ENCODE data around the gene HCCS. TPM values are rescaled to one million over a fixed set of nuclear protein-coding genes. Genes with fewer than 3 reads are reported as not detected.

The HCCS gene
- total RNA-seq, 1 experiment from 2014 or later: 32.7 TPM

DNA sequence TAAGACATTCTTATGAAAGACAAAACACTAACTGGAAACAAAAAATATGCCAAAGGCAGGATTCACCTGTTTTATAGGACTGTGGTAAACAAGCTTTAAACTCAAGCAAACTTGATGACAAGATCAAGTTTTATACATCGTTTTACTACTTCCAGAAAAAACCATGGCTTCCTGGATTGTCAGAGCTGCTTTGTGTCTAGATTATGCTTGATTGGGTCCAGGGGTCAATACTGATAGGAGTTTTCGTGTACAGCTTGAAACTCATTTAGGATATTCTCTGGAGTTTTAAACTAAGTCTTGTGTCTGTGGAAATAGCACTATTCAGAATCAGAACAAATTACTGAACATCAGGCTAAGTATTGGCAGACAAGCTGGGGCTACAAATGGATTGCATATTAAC lies 13.0 kb downstream of the HCCS start:
- in situ Hi-C loops (cut with HindIII; ENCODE audit: low pct_unique_long_range_greater_than_20kb, low sequenced_read_pairs) (no loop called here), intact Hi-C loops (cut with micrococcal nuclease; ENCODE audit: unreplicated experiment) (no loop called here)
- DNase-seq (ENCODE audit: low read depth, low spot score): no peak
- CTCF ChIA-PET: no interaction called here
- Histone ChIP-seq H3K36me3 (ENCODE audit: control insufficient read depth, insufficient read depth, low read length) (no peaks in the 10 kb centered on the region; the same call in 1 of the 2 replicates), H3K27ac (ENCODE audit: low read length) (no peak overlapping the region), H3K9me3 (ENCODE audit: control insufficient read depth, insufficient read depth, low read depth, low read length) (no peaks in the 10 kb centered on the region), H3K4me1 (ENCODE audit: control insufficient read depth, insufficient read depth, low read length) (no peaks in the 10 kb centered on the region), H3K27me3 (ENCODE audit: control insufficient read depth, insufficient read depth, low read length) (no peaks in the 10 kb centered on the region), H3K4me3 (ENCODE audit: low read depth in 2 of 2, low read length in 2 of 2) (no peak overlapping the region)
- TF ChIP-seq, protein P1, sequence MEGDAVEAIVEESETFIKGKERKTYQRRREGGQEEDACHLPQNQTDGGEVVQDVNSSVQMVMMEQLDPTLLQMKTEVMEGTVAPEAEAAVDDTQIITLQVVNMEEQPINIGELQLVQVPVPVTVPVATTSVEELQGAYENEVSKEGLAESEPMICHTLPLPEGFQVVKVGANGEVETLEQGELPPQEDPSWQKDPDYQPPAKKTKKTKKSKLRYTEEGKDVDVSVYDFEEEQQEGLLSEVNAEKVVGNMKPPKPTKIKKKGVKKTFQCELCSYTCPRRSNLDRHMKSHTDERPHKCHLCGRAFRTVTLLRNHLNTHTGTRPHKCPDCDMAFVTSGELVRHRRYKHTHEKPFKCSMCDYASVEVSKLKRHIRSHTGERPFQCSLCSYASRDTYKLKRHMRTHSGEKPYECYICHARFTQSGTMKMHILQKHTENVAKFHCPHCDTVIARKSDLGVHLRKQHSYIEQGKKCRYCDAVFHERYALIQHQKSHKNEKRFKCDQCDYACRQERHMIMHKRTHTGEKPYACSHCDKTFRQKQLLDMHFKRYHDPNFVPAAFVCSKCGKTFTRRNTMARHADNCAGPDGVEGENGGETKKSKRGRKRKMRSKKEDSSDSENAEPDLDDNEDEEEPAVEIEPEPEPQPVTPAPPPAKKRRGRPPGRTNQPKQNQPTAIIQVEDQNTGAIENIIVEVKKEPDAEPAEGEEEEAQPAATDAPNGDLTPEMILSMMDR (IDR thresholded peaks at IDR 0.05): no peak
- TF ChIP-seq SIN3A (IDR thresholded peaks at IDR 0.05; ENCODE audit: borderline replicate concordance, insufficient read depth, low read depth, low read length) (no peak), POLR2AphosphoS5 (IDR thresholded peaks at IDR 0.05; ENCODE audit: low read depth, low read length) (no peak), TCF7L2 (IDR thresholded peaks at IDR 0.05; ENCODE audit: low read depth, low read length) (no peak)
- TF ChIP-seq, protein P2, sequence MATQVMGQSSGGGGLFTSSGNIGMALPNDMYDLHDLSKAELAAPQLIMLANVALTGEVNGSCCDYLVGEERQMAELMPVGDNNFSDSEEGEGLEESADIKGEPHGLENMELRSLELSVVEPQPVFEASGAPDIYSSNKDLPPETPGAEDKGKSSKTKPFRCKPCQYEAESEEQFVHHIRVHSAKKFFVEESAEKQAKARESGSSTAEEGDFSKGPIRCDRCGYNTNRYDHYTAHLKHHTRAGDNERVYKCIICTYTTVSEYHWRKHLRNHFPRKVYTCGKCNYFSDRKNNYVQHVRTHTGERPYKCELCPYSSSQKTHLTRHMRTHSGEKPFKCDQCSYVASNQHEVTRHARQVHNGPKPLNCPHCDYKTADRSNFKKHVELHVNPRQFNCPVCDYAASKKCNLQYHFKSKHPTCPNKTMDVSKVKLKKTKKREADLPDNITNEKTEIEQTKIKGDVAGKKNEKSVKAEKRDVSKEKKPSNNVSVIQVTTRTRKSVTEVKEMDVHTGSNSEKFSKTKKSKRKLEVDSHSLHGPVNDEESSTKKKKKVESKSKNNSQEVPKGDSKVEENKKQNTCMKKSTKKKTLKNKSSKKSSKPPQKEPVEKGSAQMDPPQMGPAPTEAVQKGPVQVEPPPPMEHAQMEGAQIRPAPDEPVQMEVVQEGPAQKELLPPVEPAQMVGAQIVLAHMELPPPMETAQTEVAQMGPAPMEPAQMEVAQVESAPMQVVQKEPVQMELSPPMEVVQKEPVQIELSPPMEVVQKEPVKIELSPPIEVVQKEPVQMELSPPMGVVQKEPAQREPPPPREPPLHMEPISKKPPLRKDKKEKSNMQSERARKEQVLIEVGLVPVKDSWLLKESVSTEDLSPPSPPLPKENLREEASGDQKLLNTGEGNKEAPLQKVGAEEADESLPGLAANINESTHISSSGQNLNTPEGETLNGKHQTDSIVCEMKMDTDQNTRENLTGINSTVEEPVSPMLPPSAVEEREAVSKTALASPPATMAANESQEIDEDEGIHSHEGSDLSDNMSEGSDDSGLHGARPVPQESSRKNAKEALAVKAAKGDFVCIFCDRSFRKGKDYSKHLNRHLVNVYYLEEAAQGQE (IDR thresholded peaks at IDR 0.05; ENCODE audit: insufficient read depth in 1 of 2, low read depth in 2 of 2, low read length in 1 of 2): no peak
- POLR2A ChIA-PET: no interaction called here
- BruUV-seq (replicated peaks): no TSS peak
- ATAC-seq: no peak

DNA sequence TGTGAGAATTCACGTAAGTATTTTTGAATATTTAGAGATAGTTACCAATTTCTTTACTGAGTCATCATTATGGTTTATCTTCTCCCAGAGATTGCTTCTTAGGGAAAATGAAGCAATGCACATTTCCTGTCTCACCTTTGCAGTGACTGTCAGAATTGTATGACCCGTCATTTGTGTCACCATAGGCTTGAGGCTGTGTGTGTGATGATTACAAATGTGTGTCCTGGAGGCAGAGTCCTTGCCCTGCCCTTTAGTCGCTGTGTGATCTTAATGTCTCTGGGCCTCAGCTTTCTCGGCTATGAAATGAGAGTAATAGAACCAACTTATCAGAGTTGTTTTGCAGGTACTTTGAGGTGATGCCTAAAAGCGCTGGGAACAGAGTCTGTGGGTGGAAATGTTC lies 13.9 kb downstream of the HCCS start:
- H3K36me3 ChIP-seq (ENCODE audit: control insufficient read depth, insufficient read depth, low read length): no peaks in the 10 kb centered on the region; the same call in 1 of the 2 replicates
- H3K4me3 ChIP-seq (ENCODE audit: low read depth in 2 of 2, low read length in 2 of 2): no peak overlapping the region
- ChIA-PET POLR2A (no interaction called here), CTCF (no interaction called here)
- no TSS peak for BruUV-seq (replicated peaks)
- TF ChIP-seq, protein P1 (IDR thresholded peaks at IDR 0.05): no peak
- TF ChIP-seq, protein P2 (IDR thresholded peaks at IDR 0.05; ENCODE audit: insufficient read depth in 1 of 2, low read depth in 2 of 2, low read length in 1 of 2): no peak
- no peak for TF ChIP-seq TCF7L2 (IDR thresholded peaks at IDR 0.05; ENCODE audit: low read depth, low read length)
- TF ChIP-seq POLR2AphosphoS5 (IDR thresholded peaks at IDR 0.05; ENCODE audit: low read depth, low read length): no peak
- no peak for TF ChIP-seq SIN3A (IDR thresholded peaks at IDR 0.05; ENCODE audit: borderline replicate concordance, insufficient read depth, low read depth, low read length)
- intact Hi-C loops (cut with micrococcal nuclease; ENCODE audit: unreplicated experiment): no loop called here
- DNase-seq (ENCODE audit: low read depth, low spot score) (no peak), ATAC-seq (no peak)
- in situ Hi-C loops (cut with HindIII; ENCODE audit: low pct_unique_long_range_greater_than_20kb, low sequenced_read_pairs): no loop called here
- no peak overlapping the region for H3K27ac ChIP-seq (ENCODE audit: low read length)
- no peaks in the 10 kb centered on the region for H3K9me3 ChIP-seq (ENCODE audit: control insufficient read depth, insufficient read depth, low read depth, low read length)
- no peaks in the 10 kb centered on the region for H3K4me1 ChIP-seq (ENCODE audit: control insufficient read depth, insufficient read depth, low read length)
- H3K27me3 ChIP-seq (ENCODE audit: control insufficient read depth, insufficient read depth, low read length): no peaks in the 10 kb centered on the region

Measured in Panc1 (cell line).